Effector memory CD4-positive, alpha-beta T cell (primary cell): ENCODE measurements around the gene GZMM.
A peak's percentile ranks its signal among the peaks of the same experiment; 100 is the strongest.
"Not testable (repeated sequence)": the region's sequence is repeated elsewhere in the genome, so short reads cannot be mapped to it uniquely, and the experiment has no call there.

ENCODE experiments used
- DNase-seq, 3 donors: peaks; one replicate each; pipeline ENCODE4 v3.0.0-alpha.2; 2020
- H3K27ac ChIP-seq: 2 replicates; pipeline ENCODE4 v1.7.0; 2013; ENCODE audit warnings: mild to moderate bottlenecking, low read length, moderate library complexity; ENCODE audit not compliant: insufficient read depth, poor library complexity, severe bottlenecking
- H3K27me3 ChIP-seq: replicated peaks from 2 replicates; pipeline ENCODE4 v1.7.0; 2013; ENCODE audit warnings: mild to moderate bottlenecking, low read length; ENCODE audit not compliant: insufficient read depth, control insufficient read depth, poor library complexity, severe bottlenecking
- H3K36me3 ChIP-seq: 2 replicates; pipeline ENCODE4 v1.7.0; 2013; ENCODE audit warnings: mild to moderate bottlenecking, low read length, moderate library complexity; ENCODE audit not compliant: control insufficient read depth, insufficient read depth
- H3K4me1 ChIP-seq: 2 replicates; pipeline ENCODE4 v1.7.0; 2013; ENCODE audit warnings: low read length, mild to moderate bottlenecking; ENCODE audit not compliant: control insufficient read depth, insufficient read depth, poor library complexity, severe bottlenecking
- H3K4me3 ChIP-seq: 2 replicates; pipeline ENCODE4 v1.7.0; 2013; ENCODE audit warnings: low read length, low read depth, mild to moderate bottlenecking; ENCODE audit not compliant: insufficient read depth, poor library complexity, severe bottlenecking
- H3K9me3 ChIP-seq: 2 replicates; pipeline ENCODE4 v1.7.0; 2013; ENCODE audit warnings: mild to moderate bottlenecking, low read length, moderate library complexity; ENCODE audit not compliant: control insufficient read depth

Gene GZMM

DNA sequence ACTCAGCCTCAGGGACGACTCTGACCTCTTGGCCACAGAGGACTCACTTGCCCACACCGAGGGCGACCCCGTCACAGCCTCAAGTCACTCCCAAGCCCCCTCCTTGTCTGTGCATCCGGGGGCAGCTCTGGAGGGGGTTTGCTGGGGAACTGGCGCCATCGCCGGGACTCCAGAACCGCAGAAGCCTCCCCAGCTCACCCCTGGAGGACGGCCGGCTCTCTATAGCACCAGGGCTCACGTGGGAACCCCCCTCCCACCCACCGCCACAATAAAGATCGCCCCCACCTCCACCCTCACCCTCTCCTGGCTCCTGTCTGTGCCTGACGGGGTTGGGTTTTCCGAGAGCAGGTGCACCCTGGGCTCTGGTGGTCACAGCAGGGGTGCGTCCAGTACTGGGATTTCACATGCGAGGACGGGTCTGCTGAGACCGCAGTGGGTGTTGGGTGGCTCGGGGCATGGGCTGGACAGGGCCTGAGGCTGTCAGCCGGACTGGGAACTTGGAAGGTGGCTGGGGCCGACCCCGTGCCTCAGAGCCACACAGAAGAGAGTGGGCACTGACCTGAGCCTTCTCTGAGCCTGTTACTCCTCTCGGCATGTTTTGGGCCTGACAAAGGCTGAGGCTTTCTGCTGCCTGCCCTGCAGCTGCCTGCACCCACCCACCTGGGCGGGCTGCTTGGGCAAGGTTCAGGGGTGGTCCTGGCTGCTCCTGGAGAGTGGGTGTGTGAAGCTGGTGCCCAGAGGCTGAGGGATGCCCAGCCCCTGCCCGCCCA lies 39.5 kb downstream of the GZMM start:
- no peak for DNase-seq
- Histone ChIP-seq H3K4me3 (no peak overlapping the region), H3K9me3 (no peaks in the 10 kb centered on the region), H3K4me1 (peaks cover 7% of the 10 kb centered on the region), H3K27ac (no peak overlapping the region), H3K27me3 (no peaks in the 10 kb centered on the region), H3K36me3 (peaks cover 36% of the 10 kb centered on the region)

DNA sequence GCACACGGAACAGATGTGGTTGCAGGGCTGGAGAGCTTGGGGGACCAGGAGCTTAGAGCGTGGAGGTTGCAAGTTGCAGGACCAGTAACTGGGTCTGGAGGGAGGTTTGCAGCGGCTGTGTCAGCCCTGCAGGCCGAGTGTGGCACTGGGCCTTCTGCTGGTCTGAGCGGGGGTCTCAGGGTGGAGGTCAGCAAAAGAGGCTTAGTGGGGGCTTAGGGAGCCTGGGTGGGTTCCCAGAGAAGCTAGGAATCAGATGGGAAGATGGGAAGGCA lies 40.1 kb downstream of the GZMM start:
- Histone ChIP-seq H3K27ac (no peak overlapping the region), H3K4me3 (no peak overlapping the region), H3K4me1 (peaks cover 12% of the 10 kb centered on the region), H3K36me3 (peaks cover 36% of the 10 kb centered on the region), H3K27me3 (peaks cover 4% of the 10 kb centered on the region), H3K9me3 (no peaks in the 10 kb centered on the region)
- no peak for DNase-seq

DNA sequence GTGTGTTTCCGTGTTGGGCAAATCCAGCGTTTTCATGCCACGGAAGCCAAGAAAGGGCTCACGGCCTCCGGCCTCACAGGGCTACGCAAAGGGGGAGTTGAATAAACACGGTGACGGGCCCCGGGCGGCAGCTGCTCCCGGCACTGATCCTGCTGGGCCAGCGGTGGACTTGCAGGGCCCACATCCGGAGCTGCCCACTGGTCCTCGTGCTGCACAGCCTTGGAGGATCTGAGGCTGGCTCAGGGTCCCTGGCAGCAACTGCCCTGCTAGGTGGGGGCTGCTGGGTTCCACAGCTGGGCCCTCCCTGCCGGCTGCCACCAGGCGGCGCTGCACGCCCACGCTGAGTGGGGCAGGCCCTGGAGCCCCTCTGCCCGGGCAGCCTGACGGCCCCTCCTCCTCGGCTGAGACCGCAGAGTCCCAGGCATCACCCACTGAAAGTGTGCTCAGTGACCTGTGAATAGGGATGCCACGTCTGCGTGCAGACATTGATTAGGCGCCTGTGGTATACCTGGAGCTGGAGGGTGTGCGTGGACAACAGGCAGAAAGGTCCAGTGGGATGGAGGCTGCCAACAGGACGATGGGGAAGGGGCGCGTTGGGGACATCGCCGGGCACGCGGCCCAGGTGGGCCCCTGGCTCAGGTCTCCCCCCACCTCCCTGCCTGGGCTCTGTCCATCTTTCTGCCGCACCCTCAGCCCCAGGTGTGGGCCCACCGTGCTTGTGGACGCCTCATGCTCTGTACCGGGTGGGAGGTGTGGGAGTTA lies 40.6 kb downstream of the GZMM start:
- Histone ChIP-seq H3K36me3 (peaks cover 31% of the 10 kb centered on the region), H3K27ac (no peak overlapping the region)
- DNase-seq: peak; percentile 32 to 49 (median 38)

DNA sequence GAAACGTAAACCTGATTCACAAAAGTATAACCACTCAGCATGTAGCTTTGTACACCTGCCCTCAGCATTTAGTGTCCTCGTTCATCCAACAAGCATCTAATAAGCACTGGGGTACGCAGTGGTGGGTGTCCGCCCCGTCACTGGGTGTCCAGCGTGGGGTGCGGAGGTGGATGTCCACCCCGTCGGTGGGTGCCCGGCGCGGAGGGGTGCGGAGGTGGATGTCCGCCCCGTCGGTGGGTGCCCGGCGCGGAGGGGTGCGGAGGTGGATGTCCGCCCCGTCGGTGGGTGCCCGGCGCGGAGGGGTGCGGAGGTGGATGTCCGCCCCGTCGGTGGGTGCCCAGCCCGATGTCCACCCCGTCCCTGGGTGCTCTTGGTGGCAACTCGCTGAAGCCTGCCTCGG lies 41.3 kb downstream of the GZMM start:
- not testable (repeated sequence) for H3K4me3 ChIP-seq, H3K27ac ChIP-seq, DNase-seq, H3K27me3 ChIP-seq, H3K9me3 ChIP-seq
- peaks cover 25% of the 10 kb centered on the region for H3K36me3 ChIP-seq
- peaks cover 18% of the 10 kb centered on the region for H3K4me1 ChIP-seq

More for the DNA sequence above, 40.6 kb downstream of the GZMM start:
- no peaks in the 10 kb centered on the region for H3K9me3 ChIP-seq
- no peak overlapping the region for H3K4me3 ChIP-seq
- peaks cover 9% of the 10 kb centered on the region for H3K27me3 ChIP-seq
- peaks cover 17% of the 10 kb centered on the region for H3K4me1 ChIP-seq

DNA sequence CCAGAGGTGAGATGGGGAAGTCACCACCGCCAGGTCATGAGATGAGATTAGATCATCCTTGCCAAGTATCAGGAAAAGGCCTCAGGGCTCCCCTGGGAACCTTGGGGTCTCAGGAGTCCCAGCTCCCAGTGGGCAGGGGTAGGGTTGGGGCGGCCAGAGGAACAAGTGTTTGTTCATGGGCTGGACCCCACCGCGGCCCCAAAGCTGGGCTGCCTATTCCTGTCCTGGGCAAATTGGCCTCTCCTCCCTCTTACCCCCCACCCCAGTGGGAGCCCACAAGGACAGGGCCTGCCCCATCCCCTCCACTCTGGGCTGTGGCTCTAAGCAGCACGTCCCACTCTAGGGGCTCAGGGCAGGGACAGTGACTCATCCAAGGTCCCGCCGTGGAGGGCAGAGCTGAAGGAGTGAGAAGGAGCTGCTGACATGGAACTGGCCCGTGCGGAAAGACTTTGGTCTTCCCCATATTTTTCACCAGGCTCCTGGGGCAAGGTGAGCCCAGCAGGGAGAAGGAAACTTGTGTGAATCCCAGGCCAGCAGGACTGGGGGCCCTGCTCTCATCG lies 41.8 kb downstream of the GZMM start:
- no peak overlapping the region for H3K27ac ChIP-seq
- DNase-seq: no peak
- H3K27me3 ChIP-seq: peaks cover 10% of the 10 kb centered on the region
- peaks cover 21% of the 10 kb centered on the region for H3K36me3 ChIP-seq
- peaks cover 22% of the 10 kb centered on the region for H3K4me1 ChIP-seq
- H3K4me3 ChIP-seq: no peak overlapping the region
- no peaks in the 10 kb centered on the region for H3K9me3 ChIP-seq

DNA sequence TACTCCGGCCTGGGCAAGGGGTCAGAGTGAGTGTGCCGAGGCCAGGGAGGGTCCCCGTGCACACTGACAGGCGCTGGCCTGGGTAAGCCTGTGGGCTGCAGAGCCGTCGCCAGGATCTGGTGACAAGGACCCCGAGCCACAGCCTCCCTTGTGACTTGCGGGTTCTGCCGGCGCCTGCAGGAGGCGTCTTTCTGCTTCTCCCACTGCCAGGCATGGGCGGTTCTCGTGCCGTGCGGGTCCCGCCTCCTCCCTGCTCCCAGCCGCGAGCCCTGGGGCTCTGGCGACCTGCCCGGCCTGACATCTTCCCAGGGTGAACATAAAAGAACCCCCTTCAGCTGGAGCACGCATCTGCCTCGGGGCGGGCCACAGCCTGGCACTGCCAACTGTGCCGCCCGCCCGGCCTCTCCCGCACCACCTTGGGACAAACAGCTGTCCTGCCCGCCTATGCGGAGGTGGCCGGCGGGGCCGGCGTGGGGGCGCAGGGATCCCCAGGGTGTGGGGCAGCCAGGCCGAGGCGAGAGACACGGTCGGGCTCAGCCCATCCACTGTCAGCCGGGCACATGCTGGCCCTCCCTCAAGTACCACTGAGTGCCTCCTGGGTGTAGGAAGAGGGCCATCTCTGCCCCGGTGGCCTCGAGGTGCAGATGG lies 44.4 kb downstream of the GZMM start:
- peak; percentile 33 to 51 (median 37) for DNase-seq
- peaks cover 14% of the 10 kb centered on the region for H3K27me3 ChIP-seq
- H3K27ac ChIP-seq: no peak overlapping the region
- H3K9me3 ChIP-seq: no peaks in the 10 kb centered on the region
- peaks cover 2% of the 10 kb centered on the region for H3K36me3 ChIP-seq
- peaks cover 25% of the 10 kb centered on the region for H3K4me1 ChIP-seq
- no peak overlapping the region for H3K4me3 ChIP-seq

DNA sequence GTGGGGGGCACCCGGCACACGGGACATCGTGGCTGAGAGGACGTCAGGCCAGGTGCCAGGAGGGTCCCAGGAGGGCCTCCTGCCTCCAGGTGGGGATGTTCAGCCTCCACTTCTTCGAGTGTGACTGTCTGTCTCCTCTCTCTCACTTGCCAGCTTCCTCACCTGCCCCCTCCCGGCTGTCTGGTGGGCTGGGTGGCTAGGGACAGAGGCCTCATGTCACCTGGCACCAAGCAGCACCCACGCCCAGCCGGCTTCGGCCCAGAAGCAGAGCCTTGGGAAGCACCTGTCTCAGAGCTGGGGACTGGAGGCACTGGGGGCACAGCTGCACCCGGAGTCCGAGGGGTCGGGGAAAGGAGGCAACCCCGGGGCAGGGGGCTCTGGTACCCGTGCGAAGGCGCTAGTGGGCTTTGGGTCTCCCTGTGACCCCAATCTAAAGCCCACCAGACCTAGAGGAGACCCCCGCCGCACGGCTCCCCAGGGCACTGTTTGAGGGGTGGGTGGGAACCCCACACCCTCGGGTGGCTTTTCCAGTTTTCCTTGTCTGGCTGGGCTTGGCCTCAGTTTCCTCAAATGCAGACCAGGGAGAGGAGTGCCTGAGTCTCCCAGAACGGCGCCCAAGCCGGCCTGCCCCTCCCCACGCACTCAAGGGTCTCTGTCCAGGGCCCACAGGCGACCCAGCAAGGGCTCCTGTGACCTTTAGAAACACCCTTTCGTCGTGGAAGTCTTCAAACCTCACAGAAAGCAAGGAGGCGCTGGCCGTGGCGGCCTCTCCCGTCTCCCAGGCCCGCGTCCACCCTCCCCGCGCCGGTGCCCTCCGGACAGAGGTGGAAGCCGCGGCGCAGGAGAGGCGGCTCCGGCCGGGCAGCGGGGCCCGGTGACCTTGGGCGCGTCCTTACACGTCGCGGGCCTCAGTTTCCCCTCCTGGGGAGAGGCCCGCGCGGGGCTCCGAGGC lies 45.2 kb downstream of the GZMM start:
- H3K27me3 ChIP-seq: peaks cover 14% of the 10 kb centered on the region
- peaks cover 25% of the 10 kb centered on the region for H3K4me1 ChIP-seq
- H3K27ac ChIP-seq: no peak overlapping the region
- no peaks in the 10 kb centered on the region for H3K36me3 ChIP-seq
- no peak overlapping the region for H3K4me3 ChIP-seq
- H3K9me3 ChIP-seq: no peaks in the 10 kb centered on the region
- DNase-seq: no peak

DNA sequence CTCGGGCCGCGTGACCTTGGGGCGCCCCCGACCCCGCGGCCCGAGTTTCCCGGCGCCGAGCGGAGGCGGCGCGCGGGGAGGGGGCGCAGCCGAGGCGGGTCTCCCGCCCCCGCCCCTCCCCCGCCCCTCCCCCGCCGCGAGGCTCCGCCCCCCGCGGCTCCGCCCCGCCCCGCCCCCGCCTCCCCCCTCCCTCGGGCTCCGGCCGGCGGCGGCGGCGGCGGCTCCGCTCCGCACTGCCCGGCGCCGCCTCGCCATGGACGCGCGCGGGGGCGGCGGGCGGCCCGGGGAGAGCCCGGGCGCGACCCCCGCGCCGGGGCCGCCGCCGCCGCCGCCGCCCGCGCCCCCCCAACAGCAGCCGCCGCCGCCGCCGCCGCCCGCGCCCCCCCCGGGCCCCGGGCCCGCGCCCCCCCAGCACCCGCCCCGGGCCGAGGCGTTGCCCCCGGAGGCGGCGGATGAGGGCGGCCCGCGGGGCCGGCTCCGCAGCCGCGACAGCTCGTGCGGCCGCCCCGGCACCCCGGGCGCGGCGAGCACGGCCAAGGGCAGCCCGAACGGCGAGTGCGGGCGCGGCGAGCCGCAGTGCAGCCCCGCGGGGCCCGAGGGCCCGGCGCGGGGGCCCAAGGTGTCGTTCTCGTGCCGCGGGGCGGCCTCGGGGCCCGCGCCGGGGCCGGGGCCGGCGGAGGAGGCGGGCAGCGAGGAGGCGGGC lies 46.0 kb downstream of the GZMM start, which contains the start of gene HCN2:
Gene HCN2, plus strand, starts transcription at position 189 of the 703 bp plus-strand sequence. Its CDS starts 65 bp downstream, at position 254.
- Histone ChIP-seq H3K4me3 (peak within 1 kb of the TSS; percentile 1), H3K36me3 (no peaks in the 10 kb centered on the region), H3K9me3 (no peaks in the 10 kb centered on the region), H3K4me1 (peaks cover 25% of the 10 kb centered on the region), H3K27me3 (peaks cover 14% of the 10 kb centered on the region), H3K27ac (no peak within 1 kb of the TSS)
- DNase-seq: no peak

DNA sequence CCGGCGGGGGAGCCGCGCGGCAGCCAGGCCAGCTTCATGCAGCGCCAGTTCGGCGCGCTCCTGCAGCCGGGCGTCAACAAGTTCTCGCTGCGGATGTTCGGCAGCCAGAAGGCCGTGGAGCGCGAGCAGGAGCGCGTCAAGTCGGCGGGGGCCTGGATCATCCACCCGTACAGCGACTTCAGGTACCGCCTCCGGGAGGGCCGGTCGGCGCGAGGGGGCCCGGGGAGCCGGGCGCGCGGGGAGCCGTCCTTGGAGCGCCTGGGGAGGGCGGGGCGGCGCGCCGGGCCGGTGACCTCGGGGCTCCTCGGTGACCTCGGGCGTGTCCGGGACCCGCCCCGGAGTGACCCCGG lies 46.5 kb downstream of the GZMM start:
- H3K9me3 ChIP-seq: no peaks in the 10 kb centered on the region
- H3K4me1 ChIP-seq: peaks cover 25% of the 10 kb centered on the region
- no peaks in the 10 kb centered on the region for H3K36me3 ChIP-seq
- H3K27me3 ChIP-seq: peaks cover 14% of the 10 kb centered on the region
- H3K27ac ChIP-seq: no peak overlapping the region
- DNase-seq: peak in 1 of 3 donors; percentile 13
- H3K4me3 ChIP-seq: peak overlapping the region; percentile 1
